Neural progenitor cell (in vitro differentiated cells): ENCODE measurements around the gene AKIRIN2. TPM values are rescaled to one million over a fixed set of nuclear protein-coding genes. Genes with fewer than 3 reads are reported as not detected.
A peak's percentile ranks its signal among the peaks of the same experiment; 100 is the strongest.

ENCODE experiments used
- DNase-seq: peaks from one replicate; pipeline ENCODE4 v3.0.0-alpha.2; 2016; ENCODE audit warnings: low spot score
- H2AFZ ChIP-seq: fragments of 200-600 bp; sonication (generic); replicated peaks from 2 replicates; pipeline ENCODE4 v1.6.1; 2016; ENCODE audit warnings: antibody characterized with exemption
- H3F3A ChIP-seq: fragments of 200-600 bp; sonication (generic); 2 replicates; pipeline ENCODE4 v1.6.1; 2016; ENCODE audit warnings: antibody characterized with exemption, low read depth
- H3K27ac ChIP-seq: fragments of 200-600 bp; sonication (generic); 2 replicates; pipeline ENCODE4 v1.5.1; 2016; ENCODE audit warnings: mild to moderate bottlenecking
- H3K27me3 ChIP-seq: fragments of 200-600 bp; sonication (generic); 2 replicates; pipeline ENCODE4 v1.6.1; 2016; ENCODE audit warnings: mild to moderate bottlenecking, moderate library complexity
- H3K36me3 ChIP-seq: fragments of 200-600 bp; sonication (generic); 2 replicates; pipeline ENCODE4 v1.5.1; 2016
- H3K4me1 ChIP-seq: fragments of 200-600 bp; sonication (generic); 2 replicates; pipeline ENCODE4 v1.6.1; 2016; ENCODE audit warnings: mixed run types
- H3K4me2 ChIP-seq: fragments of 200-600 bp; sonication (generic); 2 replicates; pipeline ENCODE4 v1.6.1; 2016
- H3K4me3 ChIP-seq: fragments of 200-600 bp; sonication (generic); 2 replicates; pipeline ENCODE4 v1.5.1; 2016
- H3K79me2 ChIP-seq: fragments of 200-600 bp; sonication (generic); 2 replicates; pipeline ENCODE4 v1.6.1; 2016; ENCODE audit warnings: low read depth
- H3K9ac ChIP-seq: fragments of 200-600 bp; sonication (generic); 2 replicates; pipeline ENCODE4 v1.6.1; 2016
- H3K9me3 ChIP-seq: fragments of 200-600 bp; sonication (generic); 2 replicates; pipeline ENCODE4 v1.5.1; 2016; ENCODE audit warnings: low read depth
- H4K20me1 ChIP-seq: fragments of 200-600 bp; sonication (generic); 2 replicates; pipeline ENCODE4 v1.6.1; 2016; ENCODE audit warnings: low read depth
- H3K27ac Mint-ChIP-seq: 3 replicates; pipeline ENCODE4 v1.8.0; 2021; ENCODE audit warnings: mixed read lengths
- H3K27me3 Mint-ChIP-seq: 2 replicates; pipeline ENCODE4 v1.8.0; 2022; ENCODE audit warnings: low read depth, mild to moderate bottlenecking, inconsistent platforms, moderate library complexity, mixed read lengths; ENCODE audit not compliant: insufficient read depth
- H3K36me3 Mint-ChIP-seq: 3 replicates; pipeline ENCODE4 v1.8.0; 2021; ENCODE audit warnings: mixed read lengths
- H3K4me1 Mint-ChIP-seq: 3 replicates; pipeline ENCODE4 v1.8.0; 2021; ENCODE audit warnings: mixed read lengths
- H3K4me3 Mint-ChIP-seq: 3 replicates; pipeline ENCODE4 v1.8.0; 2021; ENCODE audit warnings: mild to moderate bottlenecking, moderate library complexity, mixed read lengths
- H3K9me3 Mint-ChIP-seq: 3 replicates; pipeline ENCODE4 v1.8.0; 2020; ENCODE audit warnings: mixed read lengths
- EZH2 ChIP-seq: fragments of 200-600 bp; sonication (generic); IDR thresholded peaks from 2 replicates; pipeline ENCODE4 v1.6.1; 2017; ENCODE audit warnings: antibody characterized with exemption, mild to moderate bottlenecking, moderate library complexity
- EZH2phosphoT487 ChIP-seq: fragments of 200-600 bp; sonication (generic); IDR thresholded peaks from 2 replicates; pipeline ENCODE4 v1.6.1; 2017; ENCODE audit warnings: antibody characterized with exemption
- total RNA-seq: library from RNA; depleted of rRNA; stranded (reverse); fragments of >200 nt; gene quantifications from 2 replicates; pipeline ENCODE4 v1.2.3, GENCODE V29; 2015; ENCODE audit warnings: low replicate concordance
- TF ChIP-seq, protein P1 (sequence below): fragments of 200-600 bp; sonication (generic); IDR thresholded peaks from 2 replicates; pipeline ENCODE4 v1.5.1; 2017; ENCODE audit warnings: antibody characterized with exemption, mild to moderate bottlenecking

Gene AKIRIN2
- total RNA-seq, result 46.2 and 76.7 TPM in 2 replicates

DNA sequence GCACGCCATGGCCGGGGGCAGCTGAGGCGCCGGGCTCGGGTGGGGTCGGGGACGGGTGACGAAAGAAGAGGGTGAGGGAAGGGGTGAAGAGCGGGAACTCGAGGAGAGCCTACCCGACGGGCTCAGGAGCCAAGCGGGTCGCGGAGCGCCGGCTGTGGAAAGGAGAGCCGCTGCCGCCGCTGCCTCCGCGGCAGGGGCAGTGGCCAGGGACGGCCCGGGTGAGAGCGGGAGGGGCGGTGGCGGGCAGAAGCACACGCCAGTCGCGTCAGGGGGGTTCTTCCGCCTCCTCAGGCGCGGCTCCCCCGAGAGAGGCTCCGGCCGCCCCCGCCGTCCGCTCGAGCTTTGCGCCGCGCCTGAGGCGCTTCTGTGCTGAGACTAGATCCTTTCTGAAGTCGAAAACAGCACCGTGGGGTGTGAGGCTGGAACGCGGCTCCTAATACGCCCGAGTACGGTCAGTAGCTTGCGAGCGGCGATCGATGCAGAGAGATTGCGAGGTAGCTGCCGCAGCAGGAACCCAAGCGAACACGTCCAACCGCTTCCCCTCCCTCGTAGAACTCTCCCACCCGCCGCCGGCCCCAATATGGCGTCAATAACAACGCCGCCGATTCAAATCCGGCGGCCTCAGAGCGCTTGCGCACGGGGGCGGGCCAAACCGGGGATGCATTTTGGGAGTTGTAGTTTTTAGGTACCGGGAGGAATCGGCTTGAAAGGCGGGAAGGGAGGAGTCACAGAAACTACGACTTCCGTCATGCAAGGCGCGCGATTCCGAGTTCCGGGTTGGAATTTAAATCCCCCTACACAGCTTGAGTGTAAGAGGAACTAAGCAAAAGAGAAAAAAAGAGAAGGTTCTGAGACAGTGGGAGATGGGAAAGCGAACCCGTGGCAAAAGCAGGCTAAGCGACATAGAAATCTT is at the start of gene AKIRIN2:
Gene AKIRIN2, minus strand, starts transcription at position 558 of the 913 bp plus-strand sequence. Its CDS starts 549 bp downstream, at position 9.
- H3K27me3 ChIP-seq, result no peaks in the 10 kb centered on the region
- Mint-ChIP-seq H3K9me3 (no peaks in the 10 kb centered on the region), H3K4me3 (peak within 1 kb of the TSS; percentile 99), H3K4me1 (peaks cover 28% of the 10 kb centered on the region), H3K27me3 (no peaks in the 10 kb centered on the region), H3K36me3 (peaks cover 8% of the 10 kb centered on the region), H3K27ac (peak within 1 kb of the TSS; percentile 96)
- TF ChIP-seq, protein P1, sequence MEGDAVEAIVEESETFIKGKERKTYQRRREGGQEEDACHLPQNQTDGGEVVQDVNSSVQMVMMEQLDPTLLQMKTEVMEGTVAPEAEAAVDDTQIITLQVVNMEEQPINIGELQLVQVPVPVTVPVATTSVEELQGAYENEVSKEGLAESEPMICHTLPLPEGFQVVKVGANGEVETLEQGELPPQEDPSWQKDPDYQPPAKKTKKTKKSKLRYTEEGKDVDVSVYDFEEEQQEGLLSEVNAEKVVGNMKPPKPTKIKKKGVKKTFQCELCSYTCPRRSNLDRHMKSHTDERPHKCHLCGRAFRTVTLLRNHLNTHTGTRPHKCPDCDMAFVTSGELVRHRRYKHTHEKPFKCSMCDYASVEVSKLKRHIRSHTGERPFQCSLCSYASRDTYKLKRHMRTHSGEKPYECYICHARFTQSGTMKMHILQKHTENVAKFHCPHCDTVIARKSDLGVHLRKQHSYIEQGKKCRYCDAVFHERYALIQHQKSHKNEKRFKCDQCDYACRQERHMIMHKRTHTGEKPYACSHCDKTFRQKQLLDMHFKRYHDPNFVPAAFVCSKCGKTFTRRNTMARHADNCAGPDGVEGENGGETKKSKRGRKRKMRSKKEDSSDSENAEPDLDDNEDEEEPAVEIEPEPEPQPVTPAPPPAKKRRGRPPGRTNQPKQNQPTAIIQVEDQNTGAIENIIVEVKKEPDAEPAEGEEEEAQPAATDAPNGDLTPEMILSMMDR, result no peak
- TF ChIP-seq EZH2 (no peak), EZH2phosphoT487 (no peak)
- peaks cover 20% of the 10 kb centered on the region for H3K4me1 ChIP-seq
- peak within 1 kb of the TSS; percentile 86 for H3K4me2 ChIP-seq
- no peaks in the 10 kb centered on the region for H3K9me3 ChIP-seq
- H3K27ac ChIP-seq, result peak within 1 kb of the TSS; percentile 97
- H3K9ac ChIP-seq, result peak within 1 kb of the TSS; percentile 93
- H3F3A ChIP-seq, result peaks cover 21% of the 10 kb centered on the region
- no peaks in the 10 kb centered on the region for H3K36me3 ChIP-seq
- DNase-seq, result peak; percentile 99
- H4K20me1 ChIP-seq, result peaks cover 48% of the 10 kb centered on the region
- peak within 1 kb of the TSS; percentile 64 for H2AFZ ChIP-seq
- peaks cover 51% of the 10 kb centered on the region for H3K79me2 ChIP-seq
- H3K4me3 ChIP-seq, result peak within 1 kb of the TSS; percentile 93

DNA sequence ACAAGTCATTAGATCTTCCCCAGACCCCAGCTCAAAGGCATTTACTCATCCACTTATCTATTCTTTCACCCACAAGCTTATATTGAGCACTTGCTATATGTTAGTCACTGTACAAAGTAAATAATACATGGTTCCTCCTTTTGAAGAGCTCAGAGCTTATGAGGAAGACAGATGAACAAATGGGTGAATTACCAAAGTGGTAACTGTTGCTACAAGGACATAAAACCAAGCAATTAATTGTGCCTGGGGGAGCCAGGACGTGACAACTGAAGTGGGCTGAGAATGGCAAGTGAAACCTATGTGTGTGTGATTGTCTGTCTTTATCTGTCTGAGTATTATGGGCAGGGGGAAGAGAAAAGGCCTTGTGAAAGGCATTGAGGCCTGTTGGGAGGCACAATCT is 45.6 kb upstream of the AKIRIN2 start:
- H3K9ac ChIP-seq, result no peak overlapping the region
- no peaks in the 10 kb centered on the region for H4K20me1 ChIP-seq
- H3K27me3 ChIP-seq, result no peaks in the 10 kb centered on the region
- no peak overlapping the region for H3K4me3 Mint-ChIP-seq
- H3K36me3 ChIP-seq, result no peaks in the 10 kb centered on the region
- no peak for DNase-seq
- no peak overlapping the region for H3K27ac Mint-ChIP-seq
- no peak overlapping the region for H2AFZ ChIP-seq
- peaks cover under 1% of the 10 kb centered on the region for H3K27me3 Mint-ChIP-seq
- no peaks in the 10 kb centered on the region for H3F3A ChIP-seq
- TF ChIP-seq, protein P1, result no peak
- TF ChIP-seq EZH2 (no peak), EZH2phosphoT487 (no peak)
- H3K4me3 ChIP-seq, result no peak overlapping the region
- peaks cover 5% of the 10 kb centered on the region for H3K4me1 Mint-ChIP-seq
- H3K9me3 Mint-ChIP-seq, result peaks cover 4% of the 10 kb centered on the region
- H3K27ac ChIP-seq, result no peak overlapping the region
- H3K9me3 ChIP-seq, result no peaks in the 10 kb centered on the region
- H3K4me1 ChIP-seq, result no peaks in the 10 kb centered on the region
- H3K36me3 Mint-ChIP-seq, result no peaks in the 10 kb centered on the region
- H3K4me2 ChIP-seq, result no peak overlapping the region
- H3K79me2 ChIP-seq, result no peaks in the 10 kb centered on the region

DNA sequence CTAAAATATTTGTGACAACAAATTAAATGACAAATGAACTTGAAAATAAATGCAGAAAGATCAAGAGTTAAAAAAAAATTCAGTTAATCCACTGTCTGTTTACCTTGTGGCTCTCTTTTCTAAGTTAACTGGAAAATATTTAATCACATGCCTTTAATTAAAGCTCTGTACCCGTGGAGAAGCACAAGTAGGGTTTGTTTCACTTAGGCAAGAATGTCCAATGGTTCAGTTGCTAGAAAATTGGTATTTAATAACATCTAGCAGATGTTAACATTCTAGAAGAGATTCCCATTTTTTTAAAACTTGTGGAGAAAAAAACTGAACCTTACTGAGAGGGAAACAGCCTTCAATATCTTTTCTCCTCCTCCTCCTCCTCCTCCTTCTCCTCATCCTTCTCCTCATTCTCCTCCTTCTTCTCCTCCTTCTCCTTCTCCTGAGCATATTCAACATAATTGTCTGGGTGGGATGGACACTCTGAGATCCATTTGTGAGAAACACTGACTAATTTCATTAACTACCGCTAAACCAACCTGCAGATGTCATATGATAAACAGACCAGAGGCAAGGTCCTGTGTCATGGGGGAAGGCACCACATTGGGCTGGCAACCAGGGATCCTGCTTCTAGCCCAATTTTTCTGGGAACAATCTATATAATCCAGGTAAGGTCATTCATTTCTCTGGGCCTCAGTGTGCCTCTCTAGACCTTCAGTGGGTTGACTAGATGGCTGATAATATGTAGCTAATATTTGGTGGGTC is 44.1 kb upstream of the AKIRIN2 start:
- H3K9me3 Mint-ChIP-seq, result no peaks in the 10 kb centered on the region
- H3K36me3 Mint-ChIP-seq, result no peaks in the 10 kb centered on the region
- Histone ChIP-seq H3K4me3 (no peak overlapping the region), H3K27me3 (no peaks in the 10 kb centered on the region), H3K4me1 (no peaks in the 10 kb centered on the region), H2AFZ (no peak overlapping the region), H3K9me3 (no peaks in the 10 kb centered on the region), H3K9ac (no peak overlapping the region), H3K36me3 (no peaks in the 10 kb centered on the region), H3K79me2 (no peaks in the 10 kb centered on the region), H3F3A (no peaks in the 10 kb centered on the region), H4K20me1 (no peaks in the 10 kb centered on the region), H3K27ac (no peak overlapping the region), H3K4me2 (no peak overlapping the region)
- peaks cover 5% of the 10 kb centered on the region for H3K27me3 Mint-ChIP-seq
- H3K27ac Mint-ChIP-seq, result no peak overlapping the region
- H3K4me1 Mint-ChIP-seq, result peaks cover 5% of the 10 kb centered on the region
- no peak for DNase-seq
- TF ChIP-seq EZH2phosphoT487, result no peak
- TF ChIP-seq EZH2, result no peak
- TF ChIP-seq, protein P1, result no peak
- H3K4me3 Mint-ChIP-seq, result no peak overlapping the region
